Sciatic nerve (tissue), 2 donors: ENCODE measurements around the gene SMLR1. TPM values are rescaled to one million over a fixed set of nuclear protein-coding genes. Genes with fewer than 3 reads are reported as not detected.

Experiments
- ATAC-seq: fragments of 200-7000 bp; cut with Tn5 transposase; one replicate; pipeline ENCODE4 v1.9.1; 2020; ENCODE audit warnings: mild to moderate bottlenecking, moderate library complexity
- DNase-seq: peaks from one replicate; pipeline ENCODE4 v3.0.0-alpha.2; 2020; ENCODE audit warnings: low spot score
- intact Hi-C: fragments of 100-400 bp; cut with DNase I; formaldehyde crosslinking; loops from one replicate; pipeline ENCODE4 v1.14.2; 2022
- total RNA-seq: library from RNA; stranded (reverse); fragmentation: NEBNext Ultra II Directional; extraction: Animal tissue kit (Norgen Biotek cat#: 25700); gene quantifications from one replicate; pipeline ENCODE4 v1.2.1, GENCODE V29; 2021
- donor health status: DM: no; HTN: no; CAD: no.
- donor health status: DM: no; HTN: no; CAD: no.

Gene SMLR1
- total RNA-seq, 1 donor from 2014 or later, result not detected

DNA sequence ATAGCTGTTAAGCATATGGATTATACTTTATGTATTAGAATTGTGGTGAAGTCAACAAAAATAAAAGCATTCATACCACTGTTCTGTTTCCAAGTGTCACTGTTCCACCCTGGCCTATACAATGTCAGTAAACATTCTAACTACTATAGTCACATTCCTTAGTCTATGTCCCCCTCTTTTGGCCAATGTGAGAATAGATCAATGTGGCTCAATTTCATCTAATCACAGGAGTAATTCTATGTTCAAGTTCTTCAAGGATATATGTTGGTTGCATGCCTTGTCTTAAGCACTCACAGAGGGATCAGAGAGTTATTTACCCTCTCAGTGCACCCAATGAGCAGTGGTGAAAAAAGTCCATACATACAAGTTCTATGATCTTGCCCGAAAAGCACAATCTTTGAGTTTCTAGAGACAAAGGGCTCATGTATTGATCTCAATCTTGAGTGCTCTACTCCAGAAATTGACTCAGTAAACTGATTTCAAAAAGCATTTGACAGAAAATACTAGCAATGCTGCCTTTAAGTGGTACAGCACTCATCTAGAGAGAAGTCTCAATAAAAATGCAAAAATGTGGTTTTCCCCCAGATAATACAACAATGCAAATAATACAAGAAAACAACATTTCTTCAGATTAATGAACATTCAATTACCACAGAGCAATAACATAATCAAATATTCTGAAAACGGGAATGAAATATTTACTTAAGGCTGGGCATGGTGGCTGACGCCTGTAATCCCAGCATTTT, 16.5 kb downstream of the SMLR1 start:
- DNase-seq, result no peak
- peak; percentile 46 for ATAC-seq
- intact Hi-C loops, result no loop called here

- DNase-seq (no peak), ATAC-seq (no peak)
- intact Hi-C loops, result no loop called here
These were observed 19.3 kb downstream of the SMLR1 start for GRCh38 chr6:130846501-130846900.

DNA sequence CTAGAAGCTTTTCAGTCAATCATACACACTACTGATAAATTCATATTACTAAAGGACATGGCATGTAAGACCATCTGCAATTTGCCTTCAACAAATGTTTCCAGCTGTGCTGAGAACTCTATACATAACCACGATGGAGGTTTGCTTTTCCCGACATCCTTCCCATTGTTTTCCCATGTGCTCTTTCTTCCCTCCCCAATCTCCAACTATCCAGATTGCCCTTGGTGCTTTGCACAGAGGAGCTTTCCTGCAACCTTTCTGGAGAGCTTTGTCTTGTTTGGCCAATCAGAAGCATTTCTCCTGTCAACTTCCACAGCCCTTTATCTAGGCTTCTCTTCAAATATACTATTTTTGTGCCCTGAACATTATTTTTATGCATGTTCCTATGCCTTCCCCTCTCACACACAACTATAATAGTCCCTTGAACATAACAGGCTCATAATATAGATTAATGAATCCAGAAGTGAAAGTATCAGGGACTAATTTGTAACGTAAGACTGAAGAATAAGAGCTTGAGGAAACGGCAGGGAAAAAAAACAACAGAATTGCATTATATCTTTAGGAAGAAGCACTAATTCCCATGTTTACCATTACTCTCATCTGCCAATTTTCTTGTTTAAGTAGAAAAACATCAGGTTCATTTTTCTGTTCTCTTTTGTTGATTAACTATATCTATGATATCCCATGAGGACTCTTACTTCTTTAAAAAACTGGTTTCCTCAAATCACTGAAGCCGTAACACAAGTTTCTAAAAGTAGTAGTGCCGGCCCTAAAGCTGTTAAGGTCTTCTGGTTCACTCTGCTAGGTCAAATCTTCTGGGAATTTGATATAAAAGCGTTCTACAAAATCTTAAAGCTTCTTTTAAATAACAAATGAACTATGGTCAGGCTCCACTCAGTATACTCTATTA, 20.1 kb downstream of the SMLR1 start:
- intact Hi-C loops, result no loop called here
- DNase-seq (no peak), ATAC-seq (peak; percentile 19)

- intact Hi-C loops, result no loop called here
- DNase-seq, result no peak
- no peak for ATAC-seq
These were observed 21.7 kb downstream of the SMLR1 start for GRCh38 chr6:130848945-130849344.

- intact Hi-C loops, result no loop called here
- DNase-seq, result no peak
- ATAC-seq, result no peak
These were observed 22.4 kb downstream of the SMLR1 start for GRCh38 chr6:130849594-130849993.

DNA sequence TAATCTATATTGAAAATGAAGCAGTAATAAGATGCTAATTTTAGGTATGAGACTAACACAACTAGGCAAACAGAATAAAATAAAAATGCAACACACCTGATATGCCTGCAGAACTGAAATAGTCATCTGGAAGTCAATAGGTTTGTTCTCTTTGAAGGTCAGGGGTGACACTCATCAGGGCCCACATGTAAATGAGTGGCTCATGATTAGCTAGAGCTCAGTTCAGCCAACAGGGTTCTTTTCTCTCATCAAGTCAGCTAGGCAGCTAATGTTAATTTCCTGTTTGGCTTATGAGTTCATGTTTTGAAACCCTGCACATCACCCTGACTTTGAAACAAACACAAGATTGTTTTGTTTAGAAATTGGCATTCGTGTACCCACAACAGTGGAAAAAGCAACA, 23.8 kb downstream of the SMLR1 start:
- DNase-seq (no peak), ATAC-seq (no peak)
- intact Hi-C loops, result no loop called here

DNA sequence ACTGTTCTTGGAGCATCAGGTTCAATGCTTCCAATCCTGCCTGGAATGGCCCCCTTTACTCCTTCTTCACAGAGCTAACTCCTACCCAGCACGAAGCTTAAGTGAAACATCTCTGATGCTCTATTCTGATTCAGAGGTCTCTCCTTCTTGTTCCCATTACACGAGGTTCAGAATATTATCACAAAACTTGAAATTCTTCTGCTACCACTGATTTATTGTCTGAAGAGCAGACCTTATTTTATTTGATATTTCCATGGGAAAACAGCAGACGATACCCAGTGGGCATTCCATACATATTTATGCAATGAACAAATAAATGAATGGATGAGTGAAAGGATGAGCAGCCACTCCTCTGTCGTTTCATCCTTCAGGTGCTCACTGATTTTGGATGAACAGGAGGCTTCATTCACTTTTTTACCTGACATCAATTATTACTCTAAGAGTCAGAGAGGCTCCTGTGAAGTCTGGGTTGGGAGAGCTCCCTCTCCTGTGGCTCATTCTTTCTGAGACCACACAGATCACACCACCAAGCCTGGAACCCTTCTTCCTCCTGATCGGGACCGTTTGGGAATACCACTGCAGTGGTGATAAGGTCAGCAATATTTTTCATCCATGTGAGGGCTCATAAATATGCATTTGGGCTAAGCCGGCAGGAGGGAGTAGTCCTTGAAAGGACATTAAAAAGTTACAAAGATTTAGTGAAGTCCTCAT, 25.8 kb downstream of the SMLR1 start:
- intact Hi-C loops, result no loop called here
- ATAC-seq, result no peak

GRCh38 chr6:130853555-130854183, 26.5 kb downstream of the SMLR1 start:
- no peak for DNase-seq
- no peak for ATAC-seq
- intact Hi-C loops, result no loop called here

More for the DNA sequence above, 25.8 kb downstream of the SMLR1 start:
- DNase-seq, result no peak

GRCh38 chr6:130858054-130858453, 30.8 kb downstream of the SMLR1 start:
- ATAC-seq, result no peak
- intact Hi-C loops, result no loop called here
- DNase-seq, result no peak

DNA sequence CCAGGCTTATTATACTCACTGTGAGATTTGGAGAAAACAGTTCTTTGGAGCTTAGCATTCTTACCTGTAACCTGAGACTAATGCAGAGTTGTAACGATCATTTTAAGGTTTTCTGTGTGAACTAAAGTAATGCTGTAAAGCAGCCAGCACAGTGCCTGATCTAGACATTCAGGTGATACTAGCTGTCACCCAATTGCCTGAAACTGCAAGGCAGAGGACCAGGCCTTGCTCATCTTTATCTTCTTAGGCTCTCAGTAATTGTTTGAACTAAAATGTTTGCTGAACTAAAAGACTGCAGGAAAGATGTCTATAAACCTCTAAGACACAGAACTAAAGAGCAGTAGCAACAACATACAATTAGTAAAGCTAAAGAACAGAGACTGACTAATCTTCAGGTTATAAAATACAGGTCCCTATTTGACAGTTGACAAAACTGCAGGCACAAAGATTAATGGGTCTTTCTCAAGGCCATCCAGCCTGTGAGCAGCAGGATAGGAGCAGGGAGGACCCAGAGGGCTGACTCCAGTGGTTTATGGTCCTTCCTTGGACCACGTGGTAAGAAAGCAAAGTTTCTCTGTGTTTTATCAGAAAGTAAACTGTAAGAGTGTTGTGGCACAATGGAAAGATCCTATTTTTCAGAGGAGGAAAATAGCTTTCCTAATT, 31.4 kb downstream of the SMLR1 start:
- no peak for ATAC-seq
- no peak for DNase-seq
- intact Hi-C loops, result no loop called here

DNA sequence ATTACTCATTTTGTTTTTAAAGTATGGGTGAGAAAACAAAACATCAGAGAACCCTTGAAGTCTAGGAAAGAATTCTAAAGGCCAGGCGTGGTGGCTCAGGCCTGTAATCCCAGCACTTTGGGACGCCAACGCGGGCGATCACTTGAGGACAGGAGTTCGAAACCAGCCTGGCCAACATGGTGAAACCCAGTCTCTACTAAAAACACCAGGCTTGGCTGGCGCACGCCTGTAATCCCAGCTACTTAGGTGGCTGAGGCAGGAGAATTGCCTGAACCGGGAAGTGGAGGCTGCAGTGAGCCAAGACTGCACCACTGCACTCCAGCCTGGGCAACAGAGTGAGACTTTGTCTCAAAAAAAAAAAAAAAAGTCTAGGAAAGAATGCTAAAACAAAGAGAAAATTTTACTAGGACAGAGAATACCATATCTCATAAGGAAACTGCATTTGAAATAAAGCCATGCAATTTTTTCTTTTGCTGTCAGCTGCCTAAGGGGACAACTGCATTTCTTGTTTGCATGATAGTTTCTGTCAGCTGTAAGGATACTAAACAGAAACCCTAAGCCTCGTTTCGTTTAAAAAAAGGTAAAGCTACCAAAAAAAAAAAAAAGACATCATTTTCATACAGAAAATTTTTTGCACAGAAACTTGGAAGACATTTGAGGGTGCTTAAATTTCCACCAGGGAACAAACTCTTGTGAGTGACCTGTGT, 32.1 kb downstream of the SMLR1 start:
- intact Hi-C loops, result no loop called here
- ATAC-seq (no peak), DNase-seq (no peak)

DNA sequence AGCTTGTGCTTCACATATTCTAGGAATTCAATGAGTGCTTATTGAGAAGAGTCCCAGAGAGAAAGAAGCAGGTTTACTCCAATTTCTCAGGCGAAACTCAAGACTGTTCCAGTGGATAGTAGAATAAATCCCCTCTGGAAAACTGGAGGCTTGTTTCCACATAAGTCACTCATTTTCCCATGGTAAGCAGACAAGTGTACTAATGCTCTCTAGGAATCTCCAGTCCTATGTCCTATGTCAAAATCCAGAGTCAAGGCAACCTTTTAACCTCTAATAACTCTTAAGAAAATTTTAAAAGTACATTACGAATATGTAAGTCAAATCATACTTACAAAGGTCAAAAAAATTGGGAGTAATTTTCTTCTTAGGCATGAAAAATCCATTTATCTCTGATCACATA, 35.2 kb downstream of the SMLR1 start:
- intact Hi-C loops, result no loop called here
- DNase-seq (no peak), ATAC-seq (no peak)

DNA sequence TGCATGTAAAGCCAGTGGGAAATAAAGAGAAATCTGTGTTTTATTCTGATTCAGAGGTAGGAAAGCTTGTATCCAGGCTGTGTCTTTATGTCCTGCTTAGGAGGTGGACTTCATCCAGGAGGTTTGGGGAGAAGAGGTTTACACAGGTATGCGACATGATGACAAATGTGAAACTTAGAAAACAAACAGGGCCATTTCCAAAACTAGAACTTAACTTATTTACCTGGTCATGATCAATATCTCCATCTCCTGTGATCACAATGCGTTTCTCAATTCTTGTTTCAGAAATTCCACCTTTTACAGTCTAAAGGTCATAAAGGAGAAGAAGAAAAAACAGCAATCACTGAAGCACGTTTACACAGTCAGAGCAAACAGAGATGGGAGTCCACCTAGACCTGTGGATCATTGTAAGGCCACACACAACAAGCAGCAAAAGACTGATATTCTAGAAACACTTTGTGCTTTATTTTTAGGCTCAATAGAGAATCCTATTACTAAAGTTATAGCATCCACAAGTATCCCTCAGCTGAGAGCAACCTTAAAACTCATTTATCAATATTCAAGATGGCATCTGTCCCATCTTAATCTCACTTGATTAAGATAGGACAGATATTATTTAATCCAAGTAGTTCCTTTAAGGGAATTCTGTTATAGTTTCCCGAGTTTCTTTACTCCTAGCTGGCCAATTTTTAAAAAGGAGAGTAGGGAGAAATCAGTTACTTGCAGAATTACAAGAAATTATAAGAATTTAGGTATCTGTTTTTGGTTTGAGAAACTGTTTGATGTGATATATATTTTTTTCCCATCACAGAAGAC, 36.4 kb downstream of the SMLR1 start:
- ATAC-seq (no peak), DNase-seq (no peak)
- intact Hi-C loops, result no loop called here

DNA sequence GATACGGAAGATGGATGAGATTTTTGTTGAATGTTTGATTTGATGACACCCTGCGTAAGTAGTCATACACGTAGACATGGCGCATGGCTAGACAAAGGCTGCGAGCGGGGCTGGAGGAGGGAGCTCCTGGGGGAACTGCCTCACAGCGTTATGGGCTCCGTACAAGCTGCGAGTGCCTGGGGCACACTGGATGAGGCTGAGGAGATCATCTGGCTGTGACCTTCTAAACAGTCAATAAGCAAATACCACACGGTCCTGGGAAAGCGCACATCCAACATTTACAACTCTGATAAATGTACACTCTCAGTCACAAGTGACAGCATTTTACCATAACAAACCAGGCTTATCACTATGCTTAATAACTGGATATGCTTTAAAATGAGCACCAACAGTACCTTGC, 37.1 kb downstream of the SMLR1 start:
- no peak for DNase-seq
- no peak for ATAC-seq
- intact Hi-C loops, result no loop called here

DNA sequence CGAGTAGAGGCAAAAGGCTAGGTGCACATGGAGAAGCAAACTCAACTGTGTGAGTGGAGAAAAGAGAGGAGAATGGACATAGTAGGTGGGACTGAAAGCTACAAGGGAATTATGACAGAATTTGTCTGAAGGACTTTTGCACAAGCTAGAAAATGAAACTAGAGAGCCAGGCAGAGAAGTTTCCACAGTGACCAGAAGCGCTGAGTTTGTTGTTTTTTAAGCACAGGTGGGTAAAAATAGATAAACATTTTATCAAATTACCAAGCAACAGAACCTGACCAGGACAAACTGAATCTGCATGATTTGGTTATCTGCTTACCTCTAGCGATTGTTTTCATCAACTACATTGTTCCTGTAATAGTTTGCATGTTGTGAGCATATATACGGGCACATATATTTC, 38.6 kb downstream of the SMLR1 start:
- intact Hi-C loops, result no loop called here
- DNase-seq, result no peak
- no peak for ATAC-seq

DNA sequence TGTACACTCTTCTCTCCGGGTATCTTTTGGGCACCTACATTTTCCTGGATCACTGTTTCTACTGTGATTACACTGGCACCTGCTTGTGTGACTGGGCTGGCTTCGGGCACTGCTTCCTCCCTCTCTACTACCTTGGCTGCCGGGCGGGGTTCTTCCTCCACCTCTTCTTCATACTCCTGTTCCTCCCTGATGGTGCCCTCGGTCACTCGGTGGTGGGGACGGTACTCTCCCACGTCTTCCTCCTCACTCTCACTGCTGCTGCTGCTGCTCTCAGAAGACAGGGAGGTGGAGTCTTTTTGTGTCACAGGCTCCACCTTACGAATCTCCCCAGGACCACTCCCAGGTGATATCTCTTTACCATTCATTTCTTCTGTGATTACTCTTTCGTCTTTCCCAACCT, 42.5 kb downstream of the SMLR1 start:
- intact Hi-C loops, result no loop called here
- no peak for ATAC-seq
- no peak for DNase-seq

- ATAC-seq, result no peak
- no peak for DNase-seq
- intact Hi-C loops, result no loop called here
These were observed 43.1 kb downstream of the SMLR1 start for GRCh38 chr6:130870179-130870880.
